ENCODE data around the gene EDEM3. TPM values are rescaled to one million over a fixed set of nuclear protein-coding genes. Genes with fewer than 3 reads are reported as not detected.
A peak's percentile ranks its signal among the peaks of the same experiment; 100 is the strongest.

EDEM3 gene
- total RNA-seq, 2 donors from 2014 or later = 37.9 to 49.4 TPM

DNA sequence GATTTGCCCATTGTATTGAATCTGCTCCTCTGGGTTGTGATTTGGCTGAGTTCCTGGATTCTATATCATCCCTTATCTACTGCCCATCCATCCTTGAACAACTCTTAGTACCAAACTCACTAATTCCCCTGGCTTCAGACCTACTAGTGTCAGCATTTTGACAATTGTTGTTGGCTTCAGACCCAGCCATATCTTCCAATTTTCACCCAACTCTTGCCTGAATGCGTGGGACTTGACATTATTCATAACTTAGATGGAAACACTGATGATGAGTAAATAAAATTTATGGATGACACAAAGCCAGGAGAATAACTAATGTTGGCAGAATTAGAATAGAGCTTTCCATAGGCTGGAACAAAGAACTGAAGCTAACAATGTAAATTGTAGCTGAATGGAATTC, 27.3 kb upstream of the EDEM3 start:
- 76 to 85% methylated on average over 1 of the region's 1 CpG for WGBS, 2 donors
- no peak for DNase-seq
- no peaks in the 10 kb centered on the region for H3K4me1 ChIP-seq
- no peak for TF ChIP-seq POLR2A (IDR thresholded peaks at IDR 0.05)
- TF ChIP-seq, protein P1, sequence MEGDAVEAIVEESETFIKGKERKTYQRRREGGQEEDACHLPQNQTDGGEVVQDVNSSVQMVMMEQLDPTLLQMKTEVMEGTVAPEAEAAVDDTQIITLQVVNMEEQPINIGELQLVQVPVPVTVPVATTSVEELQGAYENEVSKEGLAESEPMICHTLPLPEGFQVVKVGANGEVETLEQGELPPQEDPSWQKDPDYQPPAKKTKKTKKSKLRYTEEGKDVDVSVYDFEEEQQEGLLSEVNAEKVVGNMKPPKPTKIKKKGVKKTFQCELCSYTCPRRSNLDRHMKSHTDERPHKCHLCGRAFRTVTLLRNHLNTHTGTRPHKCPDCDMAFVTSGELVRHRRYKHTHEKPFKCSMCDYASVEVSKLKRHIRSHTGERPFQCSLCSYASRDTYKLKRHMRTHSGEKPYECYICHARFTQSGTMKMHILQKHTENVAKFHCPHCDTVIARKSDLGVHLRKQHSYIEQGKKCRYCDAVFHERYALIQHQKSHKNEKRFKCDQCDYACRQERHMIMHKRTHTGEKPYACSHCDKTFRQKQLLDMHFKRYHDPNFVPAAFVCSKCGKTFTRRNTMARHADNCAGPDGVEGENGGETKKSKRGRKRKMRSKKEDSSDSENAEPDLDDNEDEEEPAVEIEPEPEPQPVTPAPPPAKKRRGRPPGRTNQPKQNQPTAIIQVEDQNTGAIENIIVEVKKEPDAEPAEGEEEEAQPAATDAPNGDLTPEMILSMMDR (IDR thresholded peaks at IDR 0.05) = no peak
- intact Hi-C loops (cut with DNase I) = no loop called here
- no peak overlapping the region for H3K4me3 ChIP-seq
- H3K9me3 ChIP-seq = no peaks in the 10 kb centered on the region
- H3K27ac ChIP-seq = no peak overlapping the region
- H3K27me3 ChIP-seq = no peaks in the 10 kb centered on the region
- no peaks in the 10 kb centered on the region for H3K36me3 ChIP-seq (replicated peaks in 1 of 2; ENCODE audit: insufficient read depth in 1 of 2, low read depth in 2 of 2)
- ATAC-seq = no peak

DNA sequence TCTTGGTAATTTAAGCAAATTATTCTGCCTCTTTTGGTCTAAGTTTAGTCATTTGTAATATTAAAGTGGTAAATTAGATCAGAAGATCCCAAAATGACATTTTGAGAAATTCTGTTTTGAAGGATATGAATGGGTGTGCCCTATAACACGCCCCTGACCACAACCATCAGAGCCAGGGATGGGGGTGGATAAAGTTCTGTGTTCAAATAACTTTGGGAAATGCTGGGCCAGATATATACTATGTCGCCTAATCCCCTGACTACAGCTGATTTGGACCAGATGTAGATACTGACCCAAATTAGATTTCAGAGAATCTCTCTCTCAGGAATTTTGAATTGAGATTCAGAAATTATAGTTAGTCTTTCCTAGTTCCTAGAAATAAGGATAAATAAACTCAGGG, 21.2 kb upstream of the EDEM3 start:
- Histone ChIP-seq H3K9me3 (no peaks in the 10 kb centered on the region), H3K4me3 (no peak overlapping the region), H3K36me3 (replicated peaks in 1 of 2; ENCODE audit: insufficient read depth in 1 of 2, low read depth in 2 of 2) (no peaks in the 10 kb centered on the region), H3K27ac (no peak overlapping the region), H3K27me3 (no peaks in the 10 kb centered on the region), H3K4me1 (peaks cover 31% of the 10 kb centered on the region)
- no peak for ATAC-seq
- WGBS, 2 donors = 50 to 54% methylated on average over 2 of the region's 2 CpGs
- intact Hi-C loops (cut with DNase I) = no loop called here
- TF ChIP-seq, protein P1 (IDR thresholded peaks at IDR 0.05) = no peak
- no peak for TF ChIP-seq POLR2A (IDR thresholded peaks at IDR 0.05)
- no peak for DNase-seq

DNA sequence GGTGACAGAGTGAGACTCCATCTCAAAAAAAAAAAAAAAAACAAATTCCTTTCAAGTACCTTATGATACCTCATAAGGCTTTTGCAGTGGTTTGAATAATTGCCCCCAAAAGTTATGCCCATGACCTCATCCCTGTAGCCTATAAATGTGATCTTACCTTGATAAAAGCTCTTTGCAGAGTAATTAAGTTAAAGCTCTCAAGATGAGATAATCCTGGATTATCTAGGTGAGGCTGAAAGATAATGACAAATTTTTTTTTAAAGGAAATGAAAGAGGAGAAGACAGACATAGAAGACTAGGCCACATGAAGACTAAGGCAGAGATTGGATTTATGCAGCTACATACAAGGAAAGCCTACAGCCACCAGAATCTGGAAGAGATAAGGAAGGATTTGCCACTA, 20.7 kb upstream of the EDEM3 start:
- no peak overlapping the region for H3K4me3 ChIP-seq
- H3K9me3 ChIP-seq = no peaks in the 10 kb centered on the region
- H3K27ac ChIP-seq = no peak overlapping the region
- DNase-seq = no peak
- TF ChIP-seq, protein P1 (IDR thresholded peaks at IDR 0.05) = no peak
- no peak for TF ChIP-seq POLR2A (IDR thresholded peaks at IDR 0.05)
- no peaks in the 10 kb centered on the region for H3K36me3 ChIP-seq (replicated peaks in 1 of 2; ENCODE audit: insufficient read depth in 1 of 2, low read depth in 2 of 2)
- no peaks in the 10 kb centered on the region for H3K27me3 ChIP-seq
- ATAC-seq = no peak
- peaks cover 33% of the 10 kb centered on the region for H3K4me1 ChIP-seq
- intact Hi-C loops (cut with DNase I) = no loop called here

DNA sequence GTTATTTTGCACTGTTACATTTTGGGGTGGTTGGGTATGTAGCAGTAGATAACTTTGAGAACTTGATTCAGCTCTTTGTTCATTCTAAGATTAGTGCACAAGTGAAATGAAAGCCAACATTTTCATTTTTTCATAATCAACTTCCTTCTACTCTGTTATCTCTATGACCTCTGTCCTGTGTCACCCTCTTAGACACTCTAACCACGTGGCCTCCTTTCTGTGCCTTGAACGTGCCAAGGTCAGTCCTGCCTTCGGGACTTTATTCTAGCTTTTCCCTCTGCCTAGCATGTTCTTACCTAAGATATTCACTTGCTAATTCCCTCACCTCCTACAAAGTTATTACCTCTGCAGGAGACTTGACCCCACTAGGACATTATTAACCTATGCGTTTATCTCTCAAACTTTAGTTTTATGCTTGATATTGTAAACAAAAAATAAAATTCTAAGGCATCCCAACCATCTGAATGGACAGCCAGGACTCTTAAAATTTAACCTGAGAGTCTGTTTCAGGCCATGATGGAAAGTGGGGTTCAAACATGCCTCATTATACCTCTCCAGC, 19.2 kb upstream of the EDEM3 start:
- DNase-seq = peak; percentile 68 to 89 (median 76)
- WGBS, 2 donors = 22 to 29% methylated on average over 4 of the region's 4 CpGs
- no peak overlapping the region for H3K4me3 ChIP-seq
- no peaks in the 10 kb centered on the region for H3K27me3 ChIP-seq
- ATAC-seq = peak; percentile 98
- peaks cover 33% of the 10 kb centered on the region for H3K4me1 ChIP-seq
- H3K9me3 ChIP-seq = no peaks in the 10 kb centered on the region
- H3K36me3 ChIP-seq (replicated peaks in 1 of 2; ENCODE audit: insufficient read depth in 1 of 2, low read depth in 2 of 2) = no peaks in the 10 kb centered on the region
- peak overlapping the region in 3 of 4 donors; percentile 65 to 78 (median 72) for H3K27ac ChIP-seq
- TF ChIP-seq, protein P1 (IDR thresholded peaks at IDR 0.05) = no peak
- TF ChIP-seq POLR2A (IDR thresholded peaks at IDR 0.05) = no peak
- intact Hi-C loops (cut with DNase I) = no loop called here

DNA sequence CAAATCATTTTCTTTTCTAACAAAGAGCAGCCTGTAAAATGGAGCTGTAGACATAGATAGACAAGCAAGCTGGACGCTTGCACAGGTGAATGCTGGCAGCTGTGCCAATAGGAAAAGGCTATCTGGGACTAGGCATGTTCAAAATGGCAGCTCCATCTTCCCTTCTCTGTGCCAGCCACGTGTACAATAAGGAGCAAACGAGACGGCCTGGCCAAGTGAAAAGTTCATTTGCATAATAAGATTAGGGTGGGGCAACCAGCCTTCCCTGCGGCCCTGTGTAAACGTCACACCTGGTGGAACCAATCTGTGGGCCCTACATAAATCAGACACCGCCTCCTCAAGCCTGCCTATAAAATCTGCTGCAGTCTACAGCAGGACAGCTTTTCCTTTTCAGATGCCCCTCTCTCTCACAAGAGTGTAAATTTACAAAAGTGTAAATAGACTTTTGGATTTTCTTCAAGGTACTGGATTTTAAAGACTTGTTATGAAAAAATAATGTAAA, 16.6 kb upstream of the EDEM3 start:
- intact Hi-C loops (cut with DNase I) = no loop called here
- Histone ChIP-seq H3K36me3 (replicated peaks in 1 of 2; ENCODE audit: insufficient read depth in 1 of 2, low read depth in 2 of 2) (no peaks in the 10 kb centered on the region), H3K4me1 (peaks cover 30% of the 10 kb centered on the region), H3K27ac (no peak overlapping the region), H3K27me3 (no peaks in the 10 kb centered on the region), H3K9me3 (no peaks in the 10 kb centered on the region), H3K4me3 (no peak overlapping the region)
- TF ChIP-seq, protein P1 (IDR thresholded peaks at IDR 0.05) = no peak
- TF ChIP-seq POLR2A (IDR thresholded peaks at IDR 0.05) = no peak
- ATAC-seq (no peak), DNase-seq (peak; percentile 29 to 45 (median 42))
- WGBS, 2 donors = 52 to 62% methylated on average over 7 of the region's 7 CpGs
